ENCODE measurements around the gene NUTM1.

The NUTM1 gene

GRCh38 chr15:34342737-34343575, at the start of gene NUTM1, which contains the start of gene NOP10:
Gene NUTM1 (plus strand): TSS chr15:34343315. CDS start chr15:34343697, 382 bp downstream.
Gene NOP10 (minus strand): TSS chr15:34343136. CDS start chr15:34343073, 63 bp downstream.
- DNase-seq (ENCODE audit: low read depth): peak; percentile 93

GRCh38 chr15:34297059-34297458, 46.1 kb upstream of the NUTM1 start:
- no peak for DNase-seq (ENCODE audit: low read depth)

- no peak for DNase-seq (ENCODE audit: low read depth)
Observed at GRCh38 chr15:34301058-34301457, 42.1 kb upstream of the NUTM1 start.

GRCh38 chr15:34304613-34305012, 38.5 kb upstream of the NUTM1 start:
- DNase-seq (ENCODE audit: low read depth): no peak

GRCh38 chr15:34311563-34311962, 31.6 kb upstream of the NUTM1 start:
- no peak for DNase-seq (ENCODE audit: low read depth)

GRCh38 chr15:34314491-34315490, 28.3 kb upstream of the NUTM1 start:
- no peak for DNase-seq (ENCODE audit: low read depth)

- no peak for DNase-seq (ENCODE audit: low read depth)
Observed at GRCh38 chr15:34318277-34319079, 24.6 kb upstream of the NUTM1 start.

- no peak for DNase-seq (ENCODE audit: low read depth)
Observed at GRCh38 chr15:34323217-34323616, 19.9 kb upstream of the NUTM1 start.

- no peak for DNase-seq (ENCODE audit: low read depth)
Observed at GRCh38 chr15:34324933-34325332, 18.2 kb upstream of the NUTM1 start.

GRCh38 chr15:34325368-34325767, 17.7 kb upstream of the NUTM1 start:
- DNase-seq (ENCODE audit: low read depth): no peak

GRCh38 chr15:34327906-34328305, 15.2 kb upstream of the NUTM1 start:
- no peak for DNase-seq (ENCODE audit: low read depth)

GRCh38 chr15:34329006-34329405, 14.1 kb upstream of the NUTM1 start:
- DNase-seq (ENCODE audit: low read depth): no peak

- DNase-seq (ENCODE audit: low read depth): no peak
Observed at GRCh38 chr15:34330279-34330678, 12.8 kb upstream of the NUTM1 start.

- no peak for DNase-seq (ENCODE audit: low read depth)
Observed at GRCh38 chr15:34331809-34332208, 11.3 kb upstream of the NUTM1 start.

GRCh38 chr15:34332553-34333120, 10.5 kb upstream of the NUTM1 start:
- no peak for DNase-seq (ENCODE audit: low read depth)

GRCh38 chr15:34334672-34335071, 8.4 kb upstream of the NUTM1 start:
- DNase-seq (ENCODE audit: low read depth): no peak

GRCh38 chr15:34335176-34336032, 7.7 kb upstream of the NUTM1 start:
- DNase-seq (ENCODE audit: low read depth): no peak

- no peak for DNase-seq (ENCODE audit: low read depth)
Observed at GRCh38 chr15:34336231-34336990, 6.7 kb upstream of the NUTM1 start.

- DNase-seq (ENCODE audit: low read depth): no peak
Observed at GRCh38 chr15:34336991-34337556, 6.0 kb upstream of the NUTM1 start.
